Gastroesophageal sphincter (tissue), 4 donors: ENCODE results near the gene GRIK3. TPM values are rescaled to one million over a fixed set of nuclear protein-coding genes. Genes with fewer than 3 reads are reported as not detected.

Experiments
- ATAC-seq: fragments of 150-250 bp; one replicate; pipeline ENCODE4 v1.9.1; 2016; ENCODE audit warnings: mild to moderate bottlenecking, moderate library complexity
- H3K27ac ChIP-seq, 4 donors: fragments of 200-600 bp; sonication (generic) in 3 of 4; 1 replicate in 3 of 4; 2 replicates in 1 of 4; pipeline ENCODE4 v1.5.1; 2016 to 2019
- H3K27me3 ChIP-seq: fragments of 200-600 bp; sonication (generic); one replicate; pipeline ENCODE4 v1.5.1; 2019
- H3K36me3 ChIP-seq, 2 donors: fragments of 200-600 bp; sonication (generic); one replicate each; pipeline ENCODE4 v1.5.1; 2019; ENCODE audit warnings: control low read depth in 1 of 2
- H3K4me1 ChIP-seq, 3 donors: fragments of 200-600 bp; sonication (generic); 1 replicate in 2 of 3; 2 replicates in 1 of 3; pipeline ENCODE4 v1.5.1; 2016 to 2019; ENCODE audit warnings: control low read depth in 2 of 3
- H3K4me3 ChIP-seq, 2 donors: fragments of 200-600 bp; sonication (generic); one replicate each; pipeline ENCODE4 v1.5.1; 2019; ENCODE audit warnings: mild to moderate bottlenecking in 1 of 2, moderate library complexity in 1 of 2
- H3K9me3 ChIP-seq, 3 donors: fragments of 200-600 bp; sonication (generic); one replicate each; pipeline ENCODE4 v1.5.1; 2017 to 2019; ENCODE audit warnings: control low read depth in 2 of 3
- EP300 ChIP-seq: sonication (generic); formaldehyde crosslinking; IDR thresholded peaks from one replicate; pipeline ENCODE4 v1.6.1; 2017; ENCODE audit warnings: antibody characterized with exemption, mild to moderate bottlenecking
- POLR2A ChIP-seq, 2 donors: fragments of 450-650 bp; IDR thresholded peaks; one replicate each; pipeline ENCODE4 v1.6.1; 2017; ENCODE audit warnings: antibody characterized with exemption in 2 of 2, mild to moderate bottlenecking in 2 of 2, moderate library complexity in 1 of 2
- POLR2AphosphoS5 ChIP-seq: sonication (generic); formaldehyde crosslinking; IDR thresholded peaks from one replicate; pipeline ENCODE4 v1.6.1; 2017; ENCODE audit warnings: antibody characterized with exemption
- WGBS, 2 donors: methylation state at CpG; one replicate each; pipeline ENCODE4 v1.1.5; 2018; ENCODE audit warnings: low coverage in 1 of 2; 5-methylcytosine and 5-hydroxymethylcytosine counted together
- total RNA-seq, 4 donors: library from RNA; depleted of rRNA; stranded (reverse); fragments of >200 nt; gene quantifications; one replicate each; pipeline ENCODE4 v1.1.0, GENCODE V29; 2016
- TF ChIP-seq, protein P1 (sequence below), 4 experiments: fragments of 200-600 bp in 2 of 4; fragments of 450-650 bp in 2 of 4; sonication (generic) in 1 of 4; IDR thresholded peaks; one replicate each; pipeline ENCODE4 v1.5.1; 2017 to 2019; ENCODE audit warnings: antibody characterized with exemption in 4 of 4, mild to moderate bottlenecking in 2 of 4, moderate library complexity in 2 of 4

Gene GRIK3
- total RNA-seq, 4 donors from 2014 or later = 3.1 to 7.8 (median 5.0) TPM

DNA sequence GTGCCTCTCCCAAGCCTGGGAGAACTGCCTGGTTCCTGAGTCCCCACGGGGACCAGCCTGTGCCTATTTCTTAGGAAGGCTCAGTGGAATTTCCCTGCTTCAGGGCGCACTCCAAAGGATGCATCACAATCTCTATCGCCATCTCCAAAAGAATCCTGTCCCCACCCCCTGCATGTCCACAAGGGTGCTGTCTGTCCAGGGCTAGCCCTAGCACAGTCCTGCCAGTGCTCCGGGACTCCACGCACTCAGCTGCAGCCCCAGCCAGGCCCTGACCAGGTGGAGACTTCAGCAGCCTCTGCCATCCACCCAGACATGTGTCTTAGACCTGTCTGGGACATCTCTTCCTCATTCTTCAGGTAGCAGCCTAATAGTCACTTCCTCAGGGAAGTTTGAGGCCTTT is 199.7 kb downstream of the GRIK3 start:
- WGBS, 2 donors = 61 to 94% methylated on average over 4 of the region's 5 CpGs
- TF ChIP-seq, protein P1, sequence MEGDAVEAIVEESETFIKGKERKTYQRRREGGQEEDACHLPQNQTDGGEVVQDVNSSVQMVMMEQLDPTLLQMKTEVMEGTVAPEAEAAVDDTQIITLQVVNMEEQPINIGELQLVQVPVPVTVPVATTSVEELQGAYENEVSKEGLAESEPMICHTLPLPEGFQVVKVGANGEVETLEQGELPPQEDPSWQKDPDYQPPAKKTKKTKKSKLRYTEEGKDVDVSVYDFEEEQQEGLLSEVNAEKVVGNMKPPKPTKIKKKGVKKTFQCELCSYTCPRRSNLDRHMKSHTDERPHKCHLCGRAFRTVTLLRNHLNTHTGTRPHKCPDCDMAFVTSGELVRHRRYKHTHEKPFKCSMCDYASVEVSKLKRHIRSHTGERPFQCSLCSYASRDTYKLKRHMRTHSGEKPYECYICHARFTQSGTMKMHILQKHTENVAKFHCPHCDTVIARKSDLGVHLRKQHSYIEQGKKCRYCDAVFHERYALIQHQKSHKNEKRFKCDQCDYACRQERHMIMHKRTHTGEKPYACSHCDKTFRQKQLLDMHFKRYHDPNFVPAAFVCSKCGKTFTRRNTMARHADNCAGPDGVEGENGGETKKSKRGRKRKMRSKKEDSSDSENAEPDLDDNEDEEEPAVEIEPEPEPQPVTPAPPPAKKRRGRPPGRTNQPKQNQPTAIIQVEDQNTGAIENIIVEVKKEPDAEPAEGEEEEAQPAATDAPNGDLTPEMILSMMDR (IDR thresholded peaks at IDR 0.05) = no peak
- no peak for TF ChIP-seq POLR2AphosphoS5
- TF ChIP-seq EP300 = no peak
- no peak for TF ChIP-seq POLR2A (IDR thresholded peaks at IDR 0.05)

DNA sequence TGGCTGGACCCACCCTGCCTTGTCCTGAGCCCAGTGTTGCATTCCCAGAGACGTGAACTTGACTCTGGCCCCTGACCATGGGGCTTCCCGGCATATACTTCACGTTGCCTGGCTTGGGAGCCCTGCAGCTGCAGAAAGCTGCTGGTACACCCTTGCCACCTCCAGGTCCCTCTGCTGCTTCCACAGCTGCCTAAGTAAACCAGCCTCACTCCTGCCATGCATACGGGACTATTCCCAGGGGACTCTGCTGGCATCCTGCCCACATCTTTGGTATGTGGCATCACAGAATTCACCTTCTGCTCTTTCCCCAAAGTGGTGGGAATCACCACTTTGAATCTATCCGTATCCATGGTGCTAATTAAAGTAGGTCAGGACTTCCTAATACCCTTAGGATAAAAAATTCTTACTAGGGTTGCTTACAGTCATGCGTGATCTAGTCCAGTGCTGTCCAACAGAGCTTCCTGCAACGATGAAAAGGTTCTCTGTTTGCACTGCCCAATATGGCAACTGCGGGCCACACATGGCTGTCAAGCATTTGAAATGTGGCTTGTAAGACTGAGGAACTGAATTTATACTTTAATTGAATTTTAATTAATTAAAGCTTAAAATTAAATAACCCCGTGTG is 203.0 kb downstream of the GRIK3 start:
- no peak for ATAC-seq
- Histone ChIP-seq H3K4me3 (no peak overlapping the region), H3K4me1 (no peaks in the 10 kb centered on the region), H3K9me3 (no peaks in the 10 kb centered on the region), H3K36me3 (no peaks in the 10 kb centered on the region), H3K27ac (no peak overlapping the region), H3K27me3 (peaks cover 35% of the 10 kb centered on the region)
- 51 to 65% methylated on average over 6 to 7 of the region's 9 CpGs for WGBS, 2 donors
- TF ChIP-seq, protein P1 (IDR thresholded peaks at IDR 0.05) = no peak
- TF ChIP-seq POLR2AphosphoS5 (no peak), POLR2A (IDR thresholded peaks at IDR 0.05) (no peak), EP300 (no peak)

More for the DNA sequence above, 199.7 kb downstream of the GRIK3 start:
- H3K27ac ChIP-seq = no peak overlapping the region
- no peaks in the 10 kb centered on the region for H3K36me3 ChIP-seq
- H3K4me1 ChIP-seq = no peaks in the 10 kb centered on the region
- H3K27me3 ChIP-seq = peaks cover 60% of the 10 kb centered on the region
- no peaks in the 10 kb centered on the region for H3K9me3 ChIP-seq
- no peak overlapping the region for H3K4me3 ChIP-seq
- no peak for ATAC-seq

DNA sequence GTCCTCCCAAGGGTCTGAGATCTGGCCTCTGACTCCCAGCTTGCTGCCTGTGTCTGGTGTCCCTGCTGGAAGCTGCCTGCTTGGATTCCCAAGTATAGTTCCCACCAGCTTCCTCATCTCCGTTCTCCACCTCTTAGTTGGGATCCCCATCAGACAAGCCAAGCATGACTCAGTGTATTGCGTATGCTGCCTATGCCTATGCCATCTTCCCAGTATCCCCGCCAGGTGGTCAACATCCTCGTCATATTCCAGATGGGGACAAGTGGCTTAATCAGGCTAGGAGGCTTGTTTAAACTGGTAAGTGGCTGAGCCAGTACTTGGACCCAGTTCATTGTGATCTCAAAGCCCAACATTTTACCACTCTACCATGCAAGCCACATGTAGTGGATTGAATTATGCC is 204.4 kb downstream of the GRIK3 start:
- H3K4me1 ChIP-seq = no peaks in the 10 kb centered on the region
- WGBS, 2 donors = 72 to 73% methylated on average over 2 to 4 of the region's 4 CpGs

DNA sequence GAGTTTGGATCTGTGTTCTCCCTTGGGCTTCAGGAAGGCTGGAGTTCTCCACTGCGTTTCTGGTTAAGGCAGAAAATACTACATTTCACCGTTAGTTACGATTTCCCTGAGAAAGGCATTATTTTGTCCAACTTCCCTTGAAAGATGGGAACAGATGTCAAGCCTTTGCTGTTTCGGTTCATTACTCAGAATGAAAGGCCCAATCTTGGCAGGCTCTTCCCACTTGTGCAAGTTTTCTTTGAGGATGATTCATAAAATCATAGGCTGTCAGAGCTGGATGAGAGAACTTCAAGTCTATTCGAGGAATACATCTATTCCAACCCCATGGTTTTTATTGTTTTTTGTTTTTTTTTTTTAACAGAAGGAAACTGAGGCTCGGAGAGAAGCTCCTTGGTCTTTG is 205.2 kb downstream of the GRIK3 start:
- no peak overlapping the region for H3K4me3 ChIP-seq
- TF ChIP-seq, protein P1 (IDR thresholded peaks at IDR 0.05) = no peak
- TF ChIP-seq POLR2AphosphoS5 (no peak), POLR2A (IDR thresholded peaks at IDR 0.05) (no peak), EP300 (no peak)
- H3K36me3 ChIP-seq = no peaks in the 10 kb centered on the region
- WGBS, 2 donors = 50 to 64% methylated on average over 5 to 6 of the region's 6 CpGs
- ATAC-seq = no peak
- no peak overlapping the region for H3K27ac ChIP-seq
- no peaks in the 10 kb centered on the region for H3K9me3 ChIP-seq
- peaks cover 40% of the 10 kb centered on the region for H3K27me3 ChIP-seq
- H3K4me1 ChIP-seq = no peaks in the 10 kb centered on the region

More for the DNA sequence above, 204.4 kb downstream of the GRIK3 start:
- H3K36me3 ChIP-seq = no peaks in the 10 kb centered on the region
- no peak for ATAC-seq
- no peak overlapping the region for H3K27ac ChIP-seq
- TF ChIP-seq, protein P1 (IDR thresholded peaks at IDR 0.05) = no peak
- TF ChIP-seq EP300 = no peak
- no peak for TF ChIP-seq POLR2AphosphoS5
- TF ChIP-seq POLR2A (IDR thresholded peaks at IDR 0.05) = no peak
- no peak overlapping the region for H3K4me3 ChIP-seq
- peaks cover 33% of the 10 kb centered on the region for H3K27me3 ChIP-seq
- H3K9me3 ChIP-seq = no peaks in the 10 kb centered on the region

DNA sequence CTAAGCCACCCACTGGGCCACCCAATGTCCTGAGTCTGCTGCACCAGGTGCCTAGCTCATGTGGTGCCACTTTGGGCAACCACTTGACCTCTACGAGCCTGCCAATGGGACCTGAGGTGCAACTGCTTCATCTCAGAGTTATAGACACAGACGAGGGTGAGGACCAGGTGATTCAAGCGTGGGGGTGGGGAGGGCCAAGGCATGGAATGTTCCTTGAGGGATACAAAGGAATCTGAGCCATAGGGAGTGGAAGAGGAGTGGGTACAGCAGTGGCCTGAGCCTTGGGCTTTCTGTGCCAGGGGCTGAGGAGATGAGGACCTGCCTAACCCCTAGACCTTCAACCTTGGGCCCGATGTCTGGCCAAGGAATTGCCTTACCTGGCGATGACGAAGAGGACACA is 209.1 kb downstream of the GRIK3 start:
- Histone ChIP-seq H3K4me3 (no peak overlapping the region), H3K4me1 (no peaks in the 10 kb centered on the region), H3K36me3 (no peaks in the 10 kb centered on the region), H3K27me3 (peaks cover 59% of the 10 kb centered on the region), H3K27ac (no peak overlapping the region), H3K9me3 (no peaks in the 10 kb centered on the region)
- 88% methylated on average over 3 of the region's 6 CpGs; no CpG with 5 or more reads in 1 of the 2 donors for WGBS, 2 donors
- ATAC-seq = no peak
- TF ChIP-seq POLR2AphosphoS5 (no peak), EP300 (no peak), POLR2A (IDR thresholded peaks at IDR 0.05) (no peak)
- TF ChIP-seq, protein P1 (IDR thresholded peaks at IDR 0.05) = no peak
